CD4-positive, alpha-beta T cell (primary cell): ENCODE results near the gene CTNNA3. TPM values are rescaled to one million over a fixed set of nuclear protein-coding genes. Genes with fewer than 3 reads are reported as not detected.

Experiments used
- ATAC-seq: fragments of 200-7000 bp; cut with Tn5 transposase; one replicate; pipeline ENCODE4 v1.10.0; 2022; ENCODE audit warnings: mild to moderate bottlenecking; ENCODE audit not compliant: poor library complexity
- CTCF ChIA-PET: fragments of 350-600 bp; sonication (Branson Sonifier 250); formaldehyde crosslinking; loops from one replicate; lab custom pipeline; 2021; ENCODE audit warnings: antibody characterized with exemption, inconsistent platforms; lab: Charles Lee
- POLR2A ChIA-PET: fragments of 350-600 bp; sonication (Branson Sonifier 250); formaldehyde crosslinking; loops from one replicate; lab custom pipeline; 2021; ENCODE audit warnings: antibody characterized with exemption, inconsistent platforms; lab: Charles Lee
- DNase-seq, 14 experiments: peaks; one replicate each; pipeline ENCODE4 v3.0.0-alpha.2; 2013 to 2020; ENCODE audit warnings: mixed read lengths in 2 of 14
- H3K27ac ChIP-seq, 2 donors: one replicate each; pipeline versions ENCODE4 v1.5.1 to v1.7.0; 2013; ENCODE audit warnings: low read length in 2 of 2, low read depth in 1 of 2, mild to moderate bottlenecking in 1 of 2
- H3K27me3 ChIP-seq, 2 experiments: 1 replicate in 1 of 2; 2 replicates in 1 of 2; pipeline versions ENCODE4 v1.6.1 to v1.7.0; 2013; ENCODE audit warnings: low read length in 2 of 2, control low read depth in 1 of 2, mild to moderate bottlenecking in 1 of 2, moderate library complexity in 1 of 2; ENCODE audit not compliant: insufficient read depth in 2 of 2, control insufficient read depth in 1 of 2
- H3K36me3 ChIP-seq: one replicate; pipeline ENCODE4 v1.6.1; 2013; ENCODE audit warnings: low read length, control low read depth; ENCODE audit not compliant: insufficient read depth
- H3K4me1 ChIP-seq: one replicate; pipeline ENCODE4 v1.6.1; 2013; ENCODE audit warnings: low read length, control low read depth; ENCODE audit not compliant: insufficient read depth
- H3K4me3 ChIP-seq: one replicate; pipeline ENCODE4 v1.5.1; 2013; ENCODE audit warnings: mild to moderate bottlenecking, low read length, moderate library complexity
- H3K9me3 ChIP-seq, 2 experiments: 1 replicate in 1 of 2; 2 replicates in 1 of 2; pipeline versions ENCODE4 v1.6.1 to v1.7.0; 2013; ENCODE audit warnings: low read length in 2 of 2, mild to moderate bottlenecking in 2 of 2, control low read depth in 1 of 2, moderate library complexity in 1 of 2; ENCODE audit not compliant: control insufficient read depth in 1 of 2, insufficient read depth in 1 of 2
- H3K27ac Mint-ChIP-seq: one replicate; pipeline ENCODE4 v1.8.0; 2020; ENCODE audit warnings: mixed read lengths
- H3K27me3 Mint-ChIP-seq: one replicate; pipeline ENCODE4 v1.8.0; 2021; ENCODE audit warnings: mixed read lengths
- H3K36me3 Mint-ChIP-seq: one replicate; pipeline ENCODE4 v1.8.0; 2021; ENCODE audit warnings: low read depth, mixed read lengths
- H3K4me1 Mint-ChIP-seq: one replicate; pipeline ENCODE4 v1.8.0; 2021; ENCODE audit warnings: low read depth, mixed read lengths
- H3K4me3 Mint-ChIP-seq: one replicate; pipeline ENCODE4 v1.8.0; 2020; ENCODE audit warnings: mild to moderate bottlenecking, mixed read lengths
- H3K9me3 Mint-ChIP-seq: one replicate; pipeline ENCODE4 v1.8.0; 2020; ENCODE audit warnings: mixed read lengths
- CTCF ChIP-seq: fragments of 200-600 bp; IDR thresholded peaks from one replicate; pipeline ENCODE4 v1.8.0; 2022; ENCODE audit warnings: antibody characterized with exemption, mild to moderate bottlenecking
- intact Hi-C, 2 experiments: fragments of 100-400 bp; cut with DNase I in 1 of 2; cut with micrococcal nuclease in 1 of 2; formaldehyde crosslinking; loops; one replicate each; pipeline versions ENCODE4 v1.15.1 to v1.9.0; 2023 to 2025; cut with DNase I, micrococcal nuclease
- total RNA-seq, 174 experiments: library from RNA in 2 of 174; stranded (reverse) in 2 of 174; gene quantifications; one replicate each; pipeline ENCODE4 v1.2.3 and lab custom pipeline; 2021 to 2026

Gene CTNNA3
- total RNA-seq, 2 experiments from 2014 or later = 0.80 TPM; not detected in 1

GRCh38 chr10:67386260-67386659 is 309.7 kb downstream of the CTNNA3 start:
- Histone ChIP-seq H3K27me3 (peaks cover 3 to 15% of the 10 kb centered on the region in 2 experiments), H3K9me3 (no peaks in the 10 kb centered on the region), H3K27ac (no peak overlapping the region), H3K36me3 (no peaks in the 10 kb centered on the region), H3K4me3 (no peak overlapping the region), H3K4me1 (no peaks in the 10 kb centered on the region)
- POLR2A ChIA-PET = no interaction called here
- intact Hi-C loops = no loop called here
- Mint-ChIP-seq H3K4me1 (no peaks in the 10 kb centered on the region), H3K4me3 (no peak overlapping the region), H3K36me3 (no peaks in the 10 kb centered on the region), H3K9me3 (no peaks in the 10 kb centered on the region), H3K27me3 (peaks cover 42% of the 10 kb centered on the region), H3K27ac (no peak overlapping the region)
- no peak for TF ChIP-seq CTCF
- ATAC-seq = no peak
- CTCF ChIA-PET = no interaction called here
- DNase-seq = no peak

- no peaks in the 10 kb centered on the region for H3K4me1 ChIP-seq
- peaks cover 3 to 15% of the 10 kb centered on the region in 2 experiments for H3K27me3 ChIP-seq
- H3K9me3 ChIP-seq = no peaks in the 10 kb centered on the region
- Mint-ChIP-seq H3K36me3 (no peaks in the 10 kb centered on the region), H3K4me3 (no peak overlapping the region), H3K27me3 (peaks cover 43% of the 10 kb centered on the region), H3K9me3 (no peaks in the 10 kb centered on the region), H3K4me1 (no peaks in the 10 kb centered on the region), H3K27ac (no peak overlapping the region)
- no peaks in the 10 kb centered on the region for H3K36me3 ChIP-seq
- no peak for TF ChIP-seq CTCF
- CTCF ChIA-PET = no interaction called here
- H3K27ac ChIP-seq = no peak overlapping the region
- no peak overlapping the region for H3K4me3 ChIP-seq
- POLR2A ChIA-PET = no interaction called here
- ATAC-seq (no peak), DNase-seq (no peak)
- intact Hi-C loops = no loop called here
Measured at GRCh38 chr10:67385566-67385965, 310.4 kb downstream of the CTNNA3 start.

- ChIA-PET POLR2A (no interaction called here), CTCF (no interaction called here)
- DNase-seq (no peak), ATAC-seq (no peak)
- Histone ChIP-seq H3K4me1 (no peaks in the 10 kb centered on the region), H3K27ac (no peak overlapping the region), H3K9me3 (no peaks in the 10 kb centered on the region), H3K36me3 (no peaks in the 10 kb centered on the region), H3K27me3 (peaks cover 3 to 15% of the 10 kb centered on the region in 2 experiments), H3K4me3 (no peak overlapping the region)
- intact Hi-C loops = no loop called here
- TF ChIP-seq CTCF = no peak
- Mint-ChIP-seq H3K36me3 (no peaks in the 10 kb centered on the region), H3K4me3 (no peak overlapping the region), H3K27ac (no peak overlapping the region), H3K27me3 (peaks cover 46% of the 10 kb centered on the region), H3K4me1 (no peaks in the 10 kb centered on the region), H3K9me3 (no peaks in the 10 kb centered on the region)
Measured at GRCh38 chr10:67385089-67385488, 310.9 kb downstream of the CTNNA3 start.
